Neuronal stem cell (in vitro differentiated cells): ENCODE data around the gene KIAA1755.

ENCODE experiments used
- DNase-seq: peaks from one replicate; pipeline ENCODE4 v3.0.0-alpha.2; 2013; ENCODE audit warnings: low spot score
- H2AFZ ChIP-seq: one replicate; pipeline ENCODE4 v1.6.1; 2013; ENCODE audit warnings: mild to moderate bottlenecking, low read length, inconsistent platforms
- H2AK5ac ChIP-seq: 2 replicates; pipeline ENCODE4 v1.6.1; 2013; ENCODE audit warnings: low read depth, mild to moderate bottlenecking, inconsistent platforms, low read length, moderate library complexity, mixed read lengths
- H2BK120ac ChIP-seq: 2 replicates; pipeline ENCODE4 v1.6.1; 2013; ENCODE audit warnings: low read depth, mild to moderate bottlenecking, inconsistent platforms, low read length, moderate library complexity, mixed read lengths
- H2BK12ac ChIP-seq: one replicate; pipeline ENCODE4 v1.6.1; 2013; ENCODE audit warnings: low read length, inconsistent platforms
- H2BK15ac ChIP-seq: 2 replicates; pipeline ENCODE4 v1.6.1; 2013; ENCODE audit warnings: mild to moderate bottlenecking, low read length, inconsistent platforms, mixed read lengths
- H2BK5ac ChIP-seq: one replicate; pipeline ENCODE4 v1.6.1; 2013; ENCODE audit warnings: inconsistent platforms, mild to moderate bottlenecking, low read length, moderate library complexity
- H3K14ac ChIP-seq: one replicate; pipeline ENCODE4 v1.6.1; 2013; ENCODE audit warnings: low read length, inconsistent platforms
- H3K18ac ChIP-seq: 2 replicates; pipeline ENCODE4 v1.6.1; 2013; ENCODE audit warnings: low read length, inconsistent platforms
- H3K23ac ChIP-seq: 2 replicates; pipeline ENCODE4 v1.6.1; 2013; ENCODE audit warnings: low read depth, mild to moderate bottlenecking, mixed read lengths, low read length, inconsistent platforms; ENCODE audit not compliant: poor library complexity
- H3K27ac ChIP-seq: replicated peaks from 3 replicates; pipeline ENCODE4 v1.5.1; 2013; ENCODE audit warnings: low read length, inconsistent platforms
- H3K27me3 ChIP-seq, 3 experiments: 2 replicates each; pipeline ENCODE4 v1.6.1; 2013; ENCODE audit warnings: low read length in 3 of 3, mild to moderate bottlenecking in 2 of 3, inconsistent platforms in 1 of 3, low read depth in 1 of 3, mixed read lengths in 1 of 3, moderate library complexity in 1 of 3; ENCODE audit not compliant: control insufficient read depth in 3 of 3, insufficient read depth in 3 of 3
- H3K36me3 ChIP-seq, 2 donors: replicated peaks in 1 of 2; 2 replicates each; pipeline ENCODE4 v1.6.1; 2013; ENCODE audit warnings: low read length in 2 of 2; ENCODE audit not compliant: control insufficient read depth in 2 of 2, insufficient read depth in 2 of 2
- H3K4ac ChIP-seq: 2 replicates; pipeline ENCODE4 v1.6.1; 2013; ENCODE audit warnings: inconsistent platforms, mild to moderate bottlenecking, low read length, moderate library complexity
- H3K4me1 ChIP-seq, 2 donors: 1 replicate in 1 of 2; 2 replicates in 1 of 2; pipeline ENCODE4 v1.6.1; 2013; ENCODE audit warnings: low read length in 2 of 2, low read depth in 1 of 2; ENCODE audit not compliant: control insufficient read depth in 2 of 2, insufficient read depth in 1 of 2
- H3K4me2 ChIP-seq: one replicate; pipeline ENCODE4 v1.6.1; 2013; ENCODE audit warnings: mild to moderate bottlenecking, low read length, inconsistent platforms; ENCODE audit not compliant: insufficient read depth, poor library complexity, severe bottlenecking
- H3K4me3 ChIP-seq, 2 donors: 2 replicates each; pipeline ENCODE4 v1.5.1; 2013; ENCODE audit warnings: low read length in 2 of 2, mild to moderate bottlenecking in 2 of 2, inconsistent platforms in 1 of 2, moderate library complexity in 1 of 2
- H3K79me1 ChIP-seq: one replicate; pipeline ENCODE4 v1.6.1; 2013; ENCODE audit warnings: low read depth, mild to moderate bottlenecking, inconsistent platforms, low read length, moderate library complexity
- H3K9ac ChIP-seq: one replicate; pipeline ENCODE4 v1.6.1; 2013; ENCODE audit warnings: mild to moderate bottlenecking, low read depth, low read length, inconsistent platforms; ENCODE audit not compliant: poor library complexity
- H3K9me3 ChIP-seq, 2 donors: replicated peaks in 1 of 2; 2 replicates each; pipeline versions ENCODE3 to v1.6.1; 2013; ENCODE audit warnings: low read length in 2 of 2, mild to moderate bottlenecking in 2 of 2, inconsistent platforms in 1 of 2, low read depth in 1 of 2, mixed read lengths in 1 of 2, moderate library complexity in 1 of 2; ENCODE audit not compliant: control insufficient read depth in 2 of 2, insufficient read depth in 1 of 2
- H4K8ac ChIP-seq: one replicate; pipeline ENCODE4 v1.6.1; 2013; ENCODE audit warnings: low read depth, mild to moderate bottlenecking, inconsistent platforms, low read length, moderate library complexity
- H4K91ac ChIP-seq: one replicate; pipeline ENCODE4 v1.6.1; 2013; ENCODE audit warnings: low read length, low read depth, mild to moderate bottlenecking, inconsistent platforms; ENCODE audit not compliant: poor library complexity
- WGBS, 2 donors: extraction: QIAGEN DNeasy Blood & Tissue Kit; methylation state at CpG; one replicate each; pipeline ENCODE4 v1.1.7; 2013; ENCODE audit warnings: missing lambda C conversion rate in 2 of 2, mixed read lengths in 1 of 2; ENCODE audit not compliant: insufficient read length in 2 of 2, insufficient replicate concordance in 1 of 2; ENCODE audit errors: extremely low coverage in 2 of 2; 5-methylcytosine and 5-hydroxymethylcytosine counted together

Gene KIAA1755

DNA sequence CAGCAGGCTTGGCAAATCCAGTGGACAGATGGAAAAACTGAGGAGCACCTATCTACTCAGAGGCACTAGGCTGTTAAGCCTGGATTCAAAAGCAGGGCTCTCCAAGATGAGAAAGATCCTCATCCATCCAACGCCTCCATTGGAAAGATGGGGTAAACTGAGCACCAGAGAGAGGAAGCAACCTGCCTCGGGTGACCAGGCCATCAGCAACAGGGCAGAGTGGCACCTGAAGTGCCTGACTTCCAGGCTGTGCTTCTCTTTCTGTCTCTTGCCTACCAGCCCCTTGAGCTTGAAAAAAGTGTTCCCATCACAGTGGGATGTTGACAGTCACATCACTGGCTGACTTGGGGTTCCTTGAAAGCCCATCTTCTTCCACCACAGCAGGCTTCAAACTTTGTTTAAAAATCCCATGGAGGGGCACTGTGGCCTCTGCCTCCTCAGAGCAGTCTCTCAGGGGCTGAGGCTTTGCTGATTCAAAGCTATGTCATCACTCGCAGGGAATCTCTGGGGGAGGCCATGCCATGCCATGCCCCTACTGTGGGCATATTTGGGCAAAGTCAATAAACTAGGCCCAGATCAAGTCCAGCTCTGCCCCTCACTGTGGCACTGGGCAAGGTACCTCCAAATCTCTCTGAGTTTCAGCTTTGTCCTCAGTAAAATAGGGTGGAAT, 50.7 kb downstream of the KIAA1755 start:
- Histone ChIP-seq H3K23ac (no peak overlapping the region), H4K91ac (no peak overlapping the region), H2AK5ac (no peak overlapping the region), H3K14ac (no peak overlapping the region), H2BK12ac (no peak overlapping the region), H3K4ac (no peak overlapping the region), H3K36me3 (no peaks in the 10 kb centered on the region), H3K4me1 (no peaks in the 10 kb centered on the region), H3K9ac (no peak overlapping the region), H2AFZ (no peak overlapping the region), H3K27ac (no peak overlapping the region), H4K8ac (no peak overlapping the region), H2BK15ac (no peak overlapping the region), H3K18ac (no peak overlapping the region), H3K4me3 (no peak overlapping the region), H3K27me3 (peaks cover 0 to 2% (median 0%) of the 10 kb centered on the region in 3 experiments), H3K79me1 (no peaks in the 10 kb centered on the region), H2BK5ac (no peak overlapping the region), H3K9me3 (no peaks in the 10 kb centered on the region), H2BK120ac (no peak overlapping the region), H3K4me2 (no peak overlapping the region)
- no peak for DNase-seq
- no CpG with 5 or more reads among the region's 3 CpGs for WGBS, 2 donors

DNA sequence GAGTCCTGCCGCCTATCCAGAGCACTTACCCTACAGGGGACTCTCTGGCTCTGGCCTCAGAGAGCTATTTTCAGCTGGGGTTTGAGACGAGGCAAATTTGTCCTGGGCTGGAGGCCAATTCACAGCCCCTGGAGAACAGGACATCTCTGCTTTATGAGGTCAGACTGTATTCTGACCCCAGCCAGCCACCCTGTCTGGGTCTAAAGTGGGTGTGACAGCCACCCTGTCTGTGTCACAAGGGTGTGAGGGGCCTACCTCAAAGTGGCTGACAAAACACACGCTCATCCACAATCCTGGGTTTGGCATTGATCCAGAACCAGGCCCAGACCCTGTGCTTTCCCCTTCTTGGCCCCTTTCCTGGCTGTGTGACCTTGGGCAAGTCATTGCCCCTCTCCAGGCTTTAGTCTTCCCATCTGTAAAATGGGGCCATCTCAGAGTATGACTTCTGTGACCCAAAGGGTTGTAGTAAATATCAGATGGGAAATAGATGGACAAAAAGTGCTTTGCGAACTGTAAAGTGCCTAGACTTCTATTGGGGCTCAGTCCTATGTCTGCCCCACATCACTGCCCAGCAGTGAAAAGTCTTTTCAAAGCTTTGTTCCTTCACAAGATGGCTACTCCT, 51.4 kb downstream of the KIAA1755 start:
- H3K27ac ChIP-seq = no peak overlapping the region
- no peak overlapping the region for H4K91ac ChIP-seq
- H3K23ac ChIP-seq = no peak overlapping the region
- no peak overlapping the region for H3K4me3 ChIP-seq
- H3K27me3 ChIP-seq = peaks cover 0 to 2% (median 0%) of the 10 kb centered on the region in 3 experiments
- H3K4ac ChIP-seq = no peak overlapping the region
- H3K18ac ChIP-seq = no peak overlapping the region
- no peaks in the 10 kb centered on the region for H3K4me1 ChIP-seq
- DNase-seq = no peak
- no peak overlapping the region for H3K4me2 ChIP-seq
- no peaks in the 10 kb centered on the region for H3K9me3 ChIP-seq
- H4K8ac ChIP-seq = no peak overlapping the region
- H2AK5ac ChIP-seq = no peak overlapping the region
- no peak overlapping the region for H2BK120ac ChIP-seq
- H3K36me3 ChIP-seq = no peaks in the 10 kb centered on the region
- no peak overlapping the region for H3K14ac ChIP-seq
- H2BK12ac ChIP-seq = no peak overlapping the region
- H3K79me1 ChIP-seq = no peaks in the 10 kb centered on the region
- no peak overlapping the region for H3K9ac ChIP-seq
- no peak overlapping the region for H2BK5ac ChIP-seq
- no peak overlapping the region for H2BK15ac ChIP-seq
- no CpG with 5 or more reads among the region's 4 CpGs for WGBS, 2 donors
- no peak overlapping the region for H2AFZ ChIP-seq

DNA sequence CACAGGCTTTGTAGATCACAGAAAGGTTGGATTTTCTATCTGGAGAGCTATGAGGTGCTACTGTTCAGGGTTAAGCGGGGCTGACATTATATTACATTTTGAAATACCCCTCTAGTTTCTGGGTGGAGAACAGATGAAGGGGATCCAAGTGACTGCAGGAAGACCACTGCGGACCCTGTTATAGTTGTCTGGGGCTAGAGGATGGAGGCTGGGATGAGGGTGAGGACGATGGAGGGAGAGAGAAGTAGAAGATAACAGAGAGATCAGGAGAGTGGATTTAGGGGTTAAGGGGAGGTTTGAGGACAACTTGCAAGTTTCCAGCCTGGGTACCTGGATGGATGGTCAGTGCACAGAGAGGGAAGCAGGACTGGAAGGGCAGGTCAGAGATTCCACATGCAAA, 52.0 kb downstream of the KIAA1755 start:
- no peak overlapping the region for H3K23ac ChIP-seq
- no peak overlapping the region for H3K4me2 ChIP-seq
- no peaks in the 10 kb centered on the region for H3K9me3 ChIP-seq
- no peak overlapping the region for H4K8ac ChIP-seq
- no peak overlapping the region for H2BK120ac ChIP-seq
- no peak overlapping the region for H2BK12ac ChIP-seq
- no peak overlapping the region for H2AFZ ChIP-seq
- no peak overlapping the region for H4K91ac ChIP-seq
- no peak overlapping the region for H2BK5ac ChIP-seq
- no peak overlapping the region for H3K4ac ChIP-seq
- H2AK5ac ChIP-seq = no peak overlapping the region
- no peak for DNase-seq
- no peak overlapping the region for H3K18ac ChIP-seq
- no peak overlapping the region for H3K9ac ChIP-seq
- H3K27me3 ChIP-seq = peaks cover 0 to 2% (median 0%) of the 10 kb centered on the region in 3 experiments
- H3K4me3 ChIP-seq = no peak overlapping the region
- no peak overlapping the region for H2BK15ac ChIP-seq
- no CpG with 5 or more reads among the region's 3 CpGs for WGBS, 2 donors
- H3K79me1 ChIP-seq = no peaks in the 10 kb centered on the region
- no peaks in the 10 kb centered on the region for H3K36me3 ChIP-seq
- H3K4me1 ChIP-seq = no peaks in the 10 kb centered on the region
- no peak overlapping the region for H3K27ac ChIP-seq
- H3K14ac ChIP-seq = no peak overlapping the region

DNA sequence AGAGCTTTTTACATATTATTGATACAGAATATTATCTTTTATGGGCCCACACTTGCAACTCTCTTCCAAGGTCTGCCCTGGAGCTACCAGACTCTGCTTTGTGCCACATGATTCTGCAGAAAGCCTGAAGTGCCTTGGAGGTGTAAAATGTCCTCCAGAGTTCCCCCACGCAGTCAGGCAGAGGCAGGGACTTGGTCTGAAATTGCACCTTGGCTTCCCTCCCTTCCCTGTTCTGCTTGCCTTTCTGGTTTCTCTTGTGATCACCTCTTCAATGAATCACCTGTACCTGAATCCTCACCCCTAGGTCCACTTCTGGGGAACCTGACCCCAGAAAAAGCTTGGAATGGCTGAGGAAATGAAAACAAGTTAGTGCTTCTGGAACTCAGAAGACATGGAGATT, 52.4 kb downstream of the KIAA1755 start:
- H3K23ac ChIP-seq = no peak overlapping the region
- H2BK120ac ChIP-seq = no peak overlapping the region
- no peak overlapping the region for H2AFZ ChIP-seq
- H3K4me1 ChIP-seq = no peaks in the 10 kb centered on the region
- H3K9me3 ChIP-seq = no peaks in the 10 kb centered on the region
- no peak overlapping the region for H4K8ac ChIP-seq
- DNase-seq = no peak
- WGBS, 2 donors = no CpG with 5 or more reads among the region's 1 CpG
- no peaks in the 10 kb centered on the region for H3K36me3 ChIP-seq
- H2BK5ac ChIP-seq = no peak overlapping the region
- H3K27me3 ChIP-seq = peaks cover 0 to 2% (median 0%) of the 10 kb centered on the region in 3 experiments
- H4K91ac ChIP-seq = no peak overlapping the region
- H3K4me3 ChIP-seq = no peak overlapping the region
- no peak overlapping the region for H3K27ac ChIP-seq
- no peak overlapping the region for H3K14ac ChIP-seq
- H3K4me2 ChIP-seq = no peak overlapping the region
- H2BK15ac ChIP-seq = no peak overlapping the region
- no peak overlapping the region for H3K4ac ChIP-seq
- no peak overlapping the region for H2BK12ac ChIP-seq
- no peak overlapping the region for H3K9ac ChIP-seq
- no peaks in the 10 kb centered on the region for H3K79me1 ChIP-seq
- H2AK5ac ChIP-seq = no peak overlapping the region
- no peak overlapping the region for H3K18ac ChIP-seq
